Kidney (tissue), 14 donors: Measurements from ENCODE around the gene HLA-DOA. TPM values are rescaled to one million over a fixed set of nuclear protein-coding genes. Genes with fewer than 3 reads are reported as not detected.

ENCODE experiments used
- DNase-seq, 5 donors: peaks; one replicate each; pipeline ENCODE4 v3.0.0-alpha.2; 2013 to 2020
- FAIRE-seq: peaks from 2 replicates; lab custom pipeline; 2012; peaks lifted over from hg19 to GRCh38; lab: Jason Lieb, UNC
- H3K27ac ChIP-seq, 2 donors: one replicate each; pipeline ENCODE4 v1.7.0; 2013; ENCODE audit warnings: low read depth in 2 of 2, low read length in 2 of 2, inconsistent platforms in 1 of 2
- H3K27me3 ChIP-seq: one replicate; pipeline ENCODE4 v1.7.1; 2013; ENCODE audit warnings: low read length, inconsistent platforms; ENCODE audit not compliant: control insufficient read depth, insufficient read depth
- H3K36me3 ChIP-seq, 3 donors: one replicate each; pipeline versions ENCODE4 v1.7.0 to v1.7.1; 2013; ENCODE audit warnings: low read length in 3 of 3, control low read depth in 1 of 3, inconsistent platforms in 1 of 3; ENCODE audit not compliant: insufficient read depth in 3 of 3, control insufficient read depth in 2 of 3
- H3K4me1 ChIP-seq, 3 donors: one replicate each; pipeline versions ENCODE4 v1.7.0 to v1.7.1; 2013; ENCODE audit warnings: low read length in 3 of 3, inconsistent platforms in 1 of 3, low read depth in 1 of 3; ENCODE audit not compliant: control insufficient read depth in 2 of 3, insufficient read depth in 2 of 3
- H3K4me3 ChIP-seq, 3 donors: one replicate each; pipeline versions ENCODE4 v1.7.0 to v1.8.1; 2013; ENCODE audit warnings: low read length in 3 of 3, control low read depth in 1 of 3, inconsistent platforms in 1 of 3
- H3K9ac ChIP-seq, 3 donors: one replicate each; pipeline versions ENCODE4 v1.7.0 to v1.7.1; 2013; ENCODE audit warnings: low read length in 3 of 3, control low read depth in 1 of 3, inconsistent platforms in 1 of 3
- H3K9me3 ChIP-seq, 3 donors: one replicate each; pipeline versions ENCODE4 v1.7.0 to v1.7.1; 2013; ENCODE audit warnings: low read length in 3 of 3, control low read depth in 1 of 3, inconsistent platforms in 1 of 3; ENCODE audit not compliant: control insufficient read depth in 2 of 3, insufficient read depth in 1 of 3
- intact Hi-C: fragments of 100-400 bp; cut with DNase I; formaldehyde crosslinking; loops from one replicate; pipeline ENCODE4 v1.11.1; 2022
- polyA plus RNA-seq: library from polyadenylated mRNA; stranded (reverse); fragments of 350-450 nt; fragmentation: Illumina TruSeq; extraction: RNeasy Lipid Tissue Mini Kit (QIAGEN cat#74804); gene quantifications from one replicate; pipeline ENCODE4 v1.2.3, GENCODE V29; 2014; ENCODE audit warnings: low read depth, low replicate concordance; ENCODE audit not compliant: insufficient read depth
- total RNA-seq: library from RNA; stranded (reverse); fragmentation: NEBNext Ultra II Directional; extraction: Animal tissue kit (Norgen Biotek cat#: 25700); gene quantifications from one replicate; pipeline ENCODE4 v1.2.1, GENCODE V29; 2021
- TF ChIP-seq, protein P1 (sequence below): IDR thresholded peaks from 3 replicates; pipeline ENCODE4 v1.5.1; 2012; ENCODE audit warnings: mild to moderate bottlenecking, moderate library complexity, borderline replicate concordance; ENCODE audit not compliant: insufficient read depth; ENCODE audit errors: extremely low read depth
- donor health status: control.
- donor health status: control.
- donor health status: control.
- donor health status: control.
- donor health status: control.
- donor health status: DM: yes; HTN: yes; CAD: no.
- donor health status: Normal renal cell carcinoma (clear cell type).

HLA-DOA gene
- total and polyA plus RNA-seq, 2 donors from 2014 or later, result 10.8 to 21.6 TPM

DNA sequence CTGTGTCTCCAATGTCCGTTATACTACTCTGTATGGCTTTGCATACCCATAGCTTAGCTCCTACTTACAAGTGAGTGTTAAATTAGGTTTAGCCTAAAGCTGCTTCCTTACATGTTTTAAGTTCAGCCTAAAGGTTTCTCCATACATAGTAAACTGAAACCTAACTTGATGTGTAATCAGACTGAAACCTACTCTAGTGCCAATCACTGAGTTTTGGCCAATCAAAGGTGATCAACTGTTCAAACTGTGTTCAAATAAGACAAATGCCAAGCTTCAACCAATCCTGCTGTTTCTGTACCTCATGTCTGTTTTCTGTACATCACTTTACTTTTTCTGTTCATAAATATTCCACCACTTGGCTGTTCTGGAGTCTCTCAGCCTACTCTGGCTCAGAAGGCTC, 20.0 kb downstream of the HLA-DOA start:
- no peak for DNase-seq
- H3K27me3 ChIP-seq, result no peaks in the 10 kb centered on the region
- H3K9ac ChIP-seq, result no peak overlapping the region
- no peaks in the 10 kb centered on the region for H3K36me3 ChIP-seq
- intact Hi-C loops, result no loop called here
- no peaks in the 10 kb centered on the region for H3K4me1 ChIP-seq
- TF ChIP-seq, protein P1, sequence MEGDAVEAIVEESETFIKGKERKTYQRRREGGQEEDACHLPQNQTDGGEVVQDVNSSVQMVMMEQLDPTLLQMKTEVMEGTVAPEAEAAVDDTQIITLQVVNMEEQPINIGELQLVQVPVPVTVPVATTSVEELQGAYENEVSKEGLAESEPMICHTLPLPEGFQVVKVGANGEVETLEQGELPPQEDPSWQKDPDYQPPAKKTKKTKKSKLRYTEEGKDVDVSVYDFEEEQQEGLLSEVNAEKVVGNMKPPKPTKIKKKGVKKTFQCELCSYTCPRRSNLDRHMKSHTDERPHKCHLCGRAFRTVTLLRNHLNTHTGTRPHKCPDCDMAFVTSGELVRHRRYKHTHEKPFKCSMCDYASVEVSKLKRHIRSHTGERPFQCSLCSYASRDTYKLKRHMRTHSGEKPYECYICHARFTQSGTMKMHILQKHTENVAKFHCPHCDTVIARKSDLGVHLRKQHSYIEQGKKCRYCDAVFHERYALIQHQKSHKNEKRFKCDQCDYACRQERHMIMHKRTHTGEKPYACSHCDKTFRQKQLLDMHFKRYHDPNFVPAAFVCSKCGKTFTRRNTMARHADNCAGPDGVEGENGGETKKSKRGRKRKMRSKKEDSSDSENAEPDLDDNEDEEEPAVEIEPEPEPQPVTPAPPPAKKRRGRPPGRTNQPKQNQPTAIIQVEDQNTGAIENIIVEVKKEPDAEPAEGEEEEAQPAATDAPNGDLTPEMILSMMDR, result no peak
- FAIRE-seq, result no peak
- H3K9me3 ChIP-seq, result no peaks in the 10 kb centered on the region
- no peak overlapping the region for H3K27ac ChIP-seq
- no peak overlapping the region for H3K4me3 ChIP-seq

DNA sequence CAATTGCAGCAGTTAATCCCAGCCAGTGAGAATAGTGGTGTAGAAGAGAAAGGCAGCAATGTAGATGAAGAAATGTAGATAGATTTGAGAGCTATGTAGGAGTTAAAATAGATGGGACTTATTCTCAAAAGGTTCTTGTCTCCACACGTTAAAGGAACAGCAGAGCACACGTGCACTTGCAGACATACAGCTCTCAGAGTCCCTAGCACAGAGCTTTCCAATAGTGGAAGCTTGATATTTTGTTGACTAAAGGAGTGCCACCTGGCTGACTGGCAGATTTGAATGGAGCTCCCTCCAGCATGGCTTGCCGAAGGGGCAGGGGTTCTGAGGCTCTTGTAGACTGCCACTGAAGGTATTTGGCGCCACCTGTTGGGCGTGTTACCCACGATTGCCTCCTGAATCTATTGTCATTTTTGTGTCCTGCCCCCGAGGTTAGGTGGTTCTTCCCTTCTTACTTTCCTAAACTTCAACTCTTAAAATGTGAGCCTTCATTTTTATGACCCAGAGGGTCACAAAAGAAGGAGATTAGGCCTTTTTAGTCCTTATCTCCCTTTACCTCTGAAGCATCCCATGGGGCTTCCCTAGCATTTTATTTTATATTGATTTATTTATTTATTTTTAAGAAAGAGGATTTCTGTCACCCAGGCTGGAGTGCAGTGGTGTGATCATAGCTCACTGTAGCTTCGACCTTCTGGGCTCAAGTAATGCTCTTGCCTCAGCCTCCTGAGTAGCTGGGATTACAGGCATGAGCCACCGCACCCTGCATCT, 24.6 kb downstream of the HLA-DOA start:
- H3K9ac ChIP-seq, result no peak overlapping the region
- H3K4me1 ChIP-seq, result peaks cover 0 to 2% (median 0%) of the 10 kb centered on the region in 3 donors
- TF ChIP-seq, protein P1, result peak; percentile 92
- H3K9me3 ChIP-seq, result no peaks in the 10 kb centered on the region
- no peak overlapping the region for H3K4me3 ChIP-seq
- DNase-seq (peak; percentile 90 to 94 (median 92)), FAIRE-seq (peak; percentile 49)
- intact Hi-C loops, result loop anchor here (5.0 kb wide), 1 partner anchor 48 kb away; no protein-coding TSS in a partner anchor
- peaks cover 12 to 16% (median 12%) of the 10 kb centered on the region in 3 donors for H3K36me3 ChIP-seq
- H3K27ac ChIP-seq, result no peak overlapping the region
- no peaks in the 10 kb centered on the region for H3K27me3 ChIP-seq

DNA sequence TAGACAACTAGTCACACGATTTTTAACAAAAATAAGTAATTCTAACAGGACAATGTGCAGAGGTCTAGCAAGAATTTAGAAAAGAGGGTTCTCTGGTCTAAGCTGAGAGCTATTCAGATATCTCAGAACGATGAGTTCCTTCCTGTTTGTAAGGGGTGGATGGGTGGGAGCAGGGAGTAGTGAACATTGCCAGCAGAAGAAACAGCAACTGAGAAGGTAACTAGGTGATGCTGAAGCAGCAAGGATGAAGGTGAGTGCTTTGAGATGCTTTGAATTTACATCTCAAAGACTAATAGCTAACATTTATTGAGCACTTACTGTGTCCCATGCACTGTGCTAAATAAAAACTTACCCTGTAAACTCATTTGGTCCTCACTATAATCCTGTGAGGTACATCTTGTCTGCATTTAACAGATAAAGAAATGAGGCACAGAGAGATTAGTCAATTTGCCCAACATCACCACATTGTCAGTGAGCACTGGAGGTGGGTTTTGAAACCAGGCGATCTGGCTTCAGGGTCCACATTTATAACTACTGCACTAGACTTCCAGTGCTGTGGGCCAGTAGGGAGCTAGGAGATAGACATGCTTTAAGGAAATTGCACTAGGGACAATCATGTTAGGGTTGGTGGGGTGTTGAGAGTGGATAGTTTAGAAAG, 25.3 kb downstream of the HLA-DOA start:
- DNase-seq, result no peak
- peaks cover 16 to 22% (median 19%) of the 10 kb centered on the region in 3 donors for H3K36me3 ChIP-seq
- H3K4me3 ChIP-seq, result no peak overlapping the region
- FAIRE-seq, result no peak
- TF ChIP-seq, protein P1, result no peak
- intact Hi-C loops, result loop anchor here (5.0 kb wide), 1 partner anchor 47 kb away; no protein-coding TSS in a partner anchor
- no peak overlapping the region for H3K27ac ChIP-seq
- peaks cover 0 to 2% (median 0%) of the 10 kb centered on the region in 3 donors for H3K4me1 ChIP-seq
- no peaks in the 10 kb centered on the region for H3K27me3 ChIP-seq
- H3K9ac ChIP-seq, result no peak overlapping the region
- no peaks in the 10 kb centered on the region for H3K9me3 ChIP-seq
